HG03066 (cell line): ENCODE data around the gene TIAL1.
"Not testable (repeated sequence)": the region's sequence is repeated elsewhere in the genome, so short reads cannot be mapped to it uniquely, and the experiment has no call there.

Source experiments
- ATAC-seq: cut with Tn5 transposase; IDR thresholded peaks from one replicate; pipeline ENCODE4 v1.9.1; 2021; ENCODE audit warnings: low read depth; ENCODE audit not compliant: unreplicated experiment

The TIAL1 gene

DNA sequence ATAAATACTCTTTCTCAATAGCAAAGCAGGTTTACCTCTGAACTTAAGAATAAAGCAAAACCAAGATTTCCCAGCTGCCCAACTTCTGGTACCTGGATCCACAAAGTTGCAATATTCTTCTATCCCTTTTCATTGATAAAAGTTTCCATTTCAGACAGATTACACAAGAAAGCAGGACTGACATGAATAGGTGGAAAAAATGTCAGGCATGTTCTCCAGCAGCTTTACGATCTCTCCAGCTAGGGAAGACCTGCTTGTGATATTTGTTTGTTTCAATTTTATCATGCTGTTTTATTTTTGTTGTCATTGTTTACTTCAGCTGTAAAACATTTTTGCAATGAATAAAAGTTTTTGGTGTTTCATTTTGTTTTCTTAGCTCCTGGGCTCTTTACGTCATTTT is 63.3 kb downstream of the TIAL1 start:
- ATAC-seq, result no peak

DNA sequence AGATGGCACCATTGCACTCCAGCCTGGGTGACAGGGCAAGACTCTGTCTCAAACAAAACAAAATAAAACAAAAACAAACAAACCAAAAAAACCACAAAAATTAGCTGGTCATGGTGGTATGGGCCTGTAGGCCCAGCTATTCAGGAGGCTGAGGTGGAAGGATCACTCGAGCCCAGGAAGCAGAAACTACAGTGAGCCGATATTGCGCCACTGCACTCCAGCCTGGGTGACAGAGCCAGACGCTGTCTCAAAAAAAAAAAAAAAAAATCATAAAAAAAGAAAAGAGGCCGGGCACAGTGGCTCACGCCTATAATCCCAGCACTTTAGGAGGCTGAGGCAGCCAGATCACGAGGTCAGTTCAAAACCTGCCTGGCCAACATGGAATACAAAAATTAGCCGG is 64.0 kb downstream of the TIAL1 start:
- ATAC-seq, result not testable (repeated sequence)

GRCh38 chr10:119532251-119532650 is 64.5 kb downstream of the TIAL1 start:
- not testable (repeated sequence) for ATAC-seq

DNA sequence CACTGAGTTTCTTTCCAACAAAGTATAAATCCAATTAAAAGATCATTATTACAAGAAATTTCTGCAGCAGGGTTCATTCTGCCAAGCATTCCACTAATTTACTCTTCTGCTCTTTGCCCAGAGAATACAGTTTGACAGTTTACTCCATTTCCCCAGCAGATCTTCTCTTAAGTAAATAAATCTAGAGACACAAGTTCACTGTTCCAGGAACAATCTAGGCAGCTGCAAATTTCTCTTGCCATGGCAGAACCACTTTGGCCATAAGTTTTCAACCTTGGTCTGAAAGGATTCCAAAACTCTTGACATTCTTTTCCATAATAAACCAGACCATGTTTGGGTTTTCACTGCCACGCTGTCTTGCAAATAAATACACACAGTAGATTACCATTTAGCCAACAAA is 65.7 kb downstream of the TIAL1 start:
- no peak for ATAC-seq

DNA sequence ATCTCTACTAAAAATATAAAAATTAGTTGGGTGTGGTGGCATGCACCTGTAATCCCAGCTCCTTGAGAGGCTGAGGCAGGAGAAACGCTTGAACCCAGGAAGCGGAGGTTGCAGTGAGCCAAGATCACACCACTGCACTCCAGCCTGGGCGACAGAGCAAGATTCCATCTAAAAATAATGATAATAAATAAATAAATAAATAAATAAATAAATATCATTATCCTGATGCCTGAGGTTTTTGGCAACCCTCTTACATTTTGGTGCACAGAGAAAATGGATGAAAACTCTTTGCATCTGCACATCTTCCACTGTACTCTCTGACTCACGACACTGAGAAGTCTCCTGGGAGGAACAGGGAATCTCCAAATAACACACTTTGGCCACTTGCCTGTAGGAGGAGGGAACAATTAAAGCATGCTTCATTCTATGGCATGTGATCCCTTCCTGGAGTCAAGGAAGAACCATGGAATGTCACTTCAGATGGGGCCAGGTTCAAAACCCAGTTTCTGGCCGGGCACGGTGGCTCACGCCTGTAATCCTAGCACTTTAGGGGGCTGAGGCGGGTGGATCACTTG is 68.0 kb downstream of the TIAL1 start:
- ATAC-seq, result not testable (repeated sequence)

DNA sequence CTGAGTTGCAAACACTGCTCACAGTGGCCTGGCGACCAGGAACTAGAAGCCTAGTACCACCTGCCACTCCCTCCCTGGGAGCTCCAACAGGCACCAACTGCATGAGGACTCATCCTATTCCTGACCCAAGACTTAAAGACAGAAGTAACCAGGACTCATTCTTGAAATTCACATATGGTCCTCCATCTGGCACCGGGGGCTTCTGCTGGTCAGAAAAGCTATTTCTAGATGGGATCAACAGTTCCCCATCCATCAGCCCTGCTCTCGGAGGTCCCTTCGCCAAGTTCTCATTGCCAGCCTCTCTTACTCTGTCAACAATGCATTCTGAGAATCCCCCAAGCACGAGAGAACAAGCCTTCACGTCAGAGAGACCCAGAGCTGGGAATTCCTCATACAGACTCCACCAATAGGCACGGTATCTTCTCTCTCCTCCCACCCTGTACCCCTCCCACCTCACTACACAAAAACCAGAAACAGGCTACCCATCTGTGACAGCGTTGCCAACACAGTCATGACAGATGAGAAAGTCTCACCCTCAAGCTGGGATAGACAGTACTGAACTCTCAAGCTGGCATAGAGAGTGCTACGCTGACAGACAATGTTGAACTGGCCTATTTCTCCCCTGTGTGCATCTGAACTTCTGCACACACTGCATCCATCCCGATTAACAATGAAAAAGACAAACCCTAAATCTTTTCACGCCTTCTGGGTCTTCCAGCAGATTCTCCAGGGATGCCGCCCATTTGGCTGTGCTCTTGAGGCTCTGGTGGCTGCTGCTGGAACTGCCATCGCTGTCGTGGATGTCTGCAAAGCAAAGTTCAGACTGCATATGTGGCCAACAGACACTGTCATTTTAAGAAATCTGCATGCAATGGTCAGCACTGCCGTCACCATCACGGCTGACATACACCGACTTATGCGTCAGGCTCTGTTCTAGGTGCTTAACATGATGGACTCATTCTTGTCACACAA is 69.9 kb downstream of the TIAL1 start:
- no peak for ATAC-seq

GRCh38 chr10:119526149-119526548 is 70.6 kb downstream of the TIAL1 start:
- no peak for ATAC-seq

DNA sequence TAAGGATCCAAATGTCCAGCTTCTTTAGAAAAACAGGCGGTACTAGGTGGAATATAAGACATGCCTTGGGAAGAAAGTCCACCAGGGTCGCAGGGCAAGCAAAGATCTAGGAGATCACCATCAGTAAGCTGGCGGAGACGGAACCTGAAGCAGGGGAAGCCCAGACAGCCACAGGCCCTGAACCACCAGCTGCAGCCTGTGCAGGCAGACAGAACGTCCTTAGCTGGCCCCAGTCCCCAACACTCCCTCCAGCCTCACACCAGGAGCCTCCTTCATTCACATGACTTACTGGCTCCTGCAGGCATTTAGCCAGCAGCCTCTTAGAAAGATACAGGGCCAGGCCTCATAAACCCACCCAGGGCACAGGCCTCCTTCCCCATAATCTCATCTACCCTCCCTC is 71.6 kb downstream of the TIAL1 start:
- no peak for ATAC-seq

DNA sequence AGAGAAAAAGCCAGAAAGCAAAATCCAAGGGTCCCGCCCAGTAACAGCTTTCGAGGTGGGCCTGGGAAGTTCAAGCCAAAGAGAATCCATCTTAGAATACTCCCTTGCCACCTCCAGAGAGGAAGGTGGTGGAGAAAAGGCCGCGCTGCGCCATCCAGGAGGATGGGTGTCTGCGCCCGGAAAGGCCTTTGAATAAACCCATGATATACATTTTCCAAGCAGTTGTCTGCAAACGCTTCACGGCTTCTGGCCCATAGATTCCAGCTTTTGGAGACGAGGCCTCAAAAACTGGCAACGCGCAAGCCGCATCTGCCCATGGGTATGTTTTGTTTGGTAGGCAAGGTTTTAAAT is 72.1 kb downstream of the TIAL1 start:
- no peak for ATAC-seq

GRCh38 chr10:119523895-119524719 is 72.7 kb downstream of the TIAL1 start:
- no peak for ATAC-seq
